GM12878 (cell line): ENCODE results near the gene LMX1A. TPM values are rescaled to one million over a fixed set of nuclear protein-coding genes. Genes with fewer than 3 reads are reported as not detected.

Source experiments
- CBX5 ChIP-seq: sonication (generic); IDR thresholded peaks from 2 replicates; pipeline ENCODE4 v1.6.1; 2016; ENCODE audit warnings: low read depth, moderate library complexity, mild to moderate bottlenecking, inconsistent platforms
- IKZF1 ChIP-seq: fragments of 450-650 bp; conservative IDR thresholded peaks from 2 replicates; pipeline ENCODE4 v1.6.1; 2017; ENCODE audit warnings: antibody characterized with exemption, mild to moderate bottlenecking
- RAD21 ChIP-seq: IDR thresholded peaks from 2 replicates; pipeline ENCODE4 v1.6.1; 2011; ENCODE audit warnings: mild to moderate bottlenecking, low read depth, low read length, moderate library complexity; ENCODE audit not compliant: insufficient read depth
- RCOR1 ChIP-seq: conservative IDR thresholded peaks from 2 replicates; pipeline ENCODE4 v1.6.1; 2012; ENCODE audit warnings: low read depth, low read length, improper control_type of control experiment
- TAF1 ChIP-seq: IDR thresholded peaks from 2 replicates; pipeline ENCODE4 v1.6.1; 2011; ENCODE audit warnings: mild to moderate bottlenecking, low read depth, low read length, borderline replicate concordance
- ZZZ3 ChIP-seq: IDR thresholded peaks from 2 replicates; pipeline ENCODE4 v1.6.1; 2011; ENCODE audit warnings: low read depth; ENCODE audit not compliant: control insufficient read depth, insufficient read length
- polyA plus RNA-seq, 11 experiments: library from polyadenylated mRNA; depleted of rRNA in 4 of 11; unstranded in 6 of 11; stranded (reverse) in 5 of 11; fragments of >200 nt; fragmentation: Nextera tagmentation in 4 of 11; fragmentation: Illumina TruSeq in 1 of 11; extraction: Ambion mirVana in 4 of 11; extraction: Trizol in 1 of 11; gene quantifications; 1 replicate in 1 of 11; 2 replicates in 10 of 11; pipeline versions ENCODE4 v1.2.1 to v1.2.3, GENCODE V29; 2011 to 2016; ENCODE audit warnings: inconsistent platforms in 2 of 11, missing spikeins in 2 of 11, low read depth in 1 of 11
- total RNA-seq, 4 experiments: library from RNA; depleted of rRNA in 3 of 4; stranded (reverse); fragments of >200 nt in 3 of 4; fragmentation: Illumina TruSeq in 1 of 4; extraction: Trizol in 1 of 4; gene quantifications; 2 replicates each; pipeline versions ENCODE4 v1.2.1 to v1.2.3, GENCODE V29; 2013 to 2021
- TF ChIP-seq, protein P1 (sequence below): fragments of 450-650 bp; IDR thresholded peaks from 2 replicates; pipeline ENCODE4 v1.6.1; 2017; ENCODE audit warnings: antibody characterized with exemption, mild to moderate bottlenecking, moderate library complexity
- TF ChIP-seq, protein P2 (sequence below): fragments of 450-650 bp; IDR thresholded peaks from 2 replicates; pipeline ENCODE4 v1.6.1; 2017; ENCODE audit warnings: mild to moderate bottlenecking, low read depth, inconsistent platforms; ENCODE audit not compliant: poor library complexity, severe bottlenecking

LMX1A gene
- total and polyA plus RNA-seq, 10 of the 15 experiments (the other 5 are each of a cell fraction or from before 2014, with no cell fraction given): not detected

DNA sequence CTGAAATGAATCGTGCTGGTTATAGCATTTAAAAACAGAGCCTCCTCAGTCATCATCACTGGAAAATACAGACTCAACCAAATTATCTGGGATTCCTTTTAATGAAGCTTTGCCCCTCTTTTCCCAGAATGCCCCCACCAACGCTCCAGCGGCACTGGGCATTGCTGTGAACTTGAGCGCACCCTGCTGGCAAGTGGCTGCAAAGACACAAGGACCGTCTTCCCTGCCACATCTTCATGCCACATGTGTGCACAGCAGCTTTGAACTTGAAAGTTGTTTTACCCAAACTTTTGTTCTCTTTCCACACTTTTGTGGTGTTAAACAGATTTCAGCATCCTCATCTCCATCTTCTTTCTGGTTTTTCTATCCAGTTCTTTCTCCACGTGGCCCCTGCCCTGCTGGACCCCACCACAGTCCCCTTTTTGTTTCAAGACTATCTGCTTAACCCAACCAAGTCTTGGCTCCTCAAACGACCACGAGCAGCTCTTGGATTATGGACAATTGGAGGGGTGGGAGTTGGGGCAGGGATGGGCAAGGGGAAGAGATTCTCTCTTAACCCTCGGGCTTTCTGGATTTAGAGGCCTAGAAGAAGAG lies 12.8 kb upstream of the LMX1A start (continued):
- no peak for TF ChIP-seq TAF1
- TF ChIP-seq, protein P1, sequence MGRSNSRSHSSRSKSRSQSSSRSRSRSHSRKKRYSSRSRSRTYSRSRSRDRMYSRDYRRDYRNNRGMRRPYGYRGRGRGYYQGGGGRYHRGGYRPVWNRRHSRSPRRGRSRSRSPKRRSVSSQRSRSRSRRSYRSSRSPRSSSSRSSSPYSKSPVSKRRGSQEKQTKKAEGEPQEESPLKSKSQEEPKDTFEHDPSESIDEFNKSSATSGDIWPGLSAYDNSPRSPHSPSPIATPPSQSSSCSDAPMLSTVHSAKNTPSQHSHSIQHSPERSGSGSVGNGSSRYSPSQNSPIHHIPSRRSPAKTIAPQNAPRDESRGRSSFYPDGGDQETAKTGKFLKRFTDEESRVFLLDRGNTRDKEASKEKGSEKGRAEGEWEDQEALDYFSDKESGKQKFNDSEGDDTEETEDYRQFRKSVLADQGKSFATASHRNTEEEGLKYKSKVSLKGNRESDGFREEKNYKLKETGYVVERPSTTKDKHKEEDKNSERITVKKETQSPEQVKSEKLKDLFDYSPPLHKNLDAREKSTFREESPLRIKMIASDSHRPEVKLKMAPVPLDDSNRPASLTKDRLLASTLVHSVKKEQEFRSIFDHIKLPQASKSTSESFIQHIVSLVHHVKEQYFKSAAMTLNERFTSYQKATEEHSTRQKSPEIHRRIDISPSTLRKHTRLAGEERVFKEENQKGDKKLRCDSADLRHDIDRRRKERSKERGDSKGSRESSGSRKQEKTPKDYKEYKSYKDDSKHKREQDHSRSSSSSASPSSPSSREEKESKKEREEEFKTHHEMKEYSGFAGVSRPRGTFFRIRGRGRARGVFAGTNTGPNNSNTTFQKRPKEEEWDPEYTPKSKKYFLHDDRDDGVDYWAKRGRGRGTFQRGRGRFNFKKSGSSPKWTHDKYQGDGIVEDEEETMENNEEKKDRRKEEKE: no peak
- no peak for TF ChIP-seq RCOR1
- no peak for TF ChIP-seq ZZZ3
- no peak for TF ChIP-seq CBX5
- no peak for TF ChIP-seq IKZF1
- TF ChIP-seq RAD21: peak; percentile 43
- TF ChIP-seq, protein P2, sequence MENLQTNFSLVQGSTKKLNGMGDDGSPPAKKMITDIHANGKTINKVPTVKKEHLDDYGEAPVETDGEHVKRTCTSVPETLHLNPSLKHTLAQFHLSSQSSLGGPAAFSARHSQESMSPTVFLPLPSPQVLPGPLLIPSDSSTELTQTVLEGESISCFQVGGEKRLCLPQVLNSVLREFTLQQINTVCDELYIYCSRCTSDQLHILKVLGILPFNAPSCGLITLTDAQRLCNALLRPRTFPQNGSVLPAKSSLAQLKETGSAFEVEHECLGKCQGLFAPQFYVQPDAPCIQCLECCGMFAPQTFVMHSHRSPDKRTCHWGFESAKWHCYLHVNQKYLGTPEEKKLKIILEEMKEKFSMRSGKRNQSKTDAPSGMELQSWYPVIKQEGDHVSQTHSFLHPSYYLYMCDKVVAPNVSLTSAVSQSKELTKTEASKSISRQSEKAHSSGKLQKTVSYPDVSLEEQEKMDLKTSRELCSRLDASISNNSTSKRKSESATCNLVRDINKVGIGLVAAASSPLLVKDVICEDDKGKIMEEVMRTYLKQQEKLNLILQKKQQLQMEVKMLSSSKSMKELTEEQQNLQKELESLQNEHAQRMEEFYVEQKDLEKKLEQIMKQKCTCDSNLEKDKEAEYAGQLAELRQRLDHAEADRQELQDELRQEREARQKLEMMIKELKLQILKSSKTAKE: no peak
